HCT116 (cell line): ENCODE data around the gene OSGIN1. TPM values are rescaled to one million over a fixed set of nuclear protein-coding genes. Genes with fewer than 3 reads are reported as not detected.

Experiments used
- ATAC-seq: fragments of 200-7000 bp; cut with Tn5 transposase; 2 replicates; pipeline ENCODE4 v1.9.1; 2020; ENCODE audit warnings: mild to moderate bottlenecking, moderate library complexity
- BruUV-seq: library from RNA; stranded (reverse); fragments of 400-500 nt; replicated peaks from 2 replicates; lab custom pipeline; 2021; lab: Mats Ljungman, UMichigan
- CTCF ChIA-PET: fragments of 300-600 bp; sonication (Branson Sonifier 250); formaldehyde crosslinking; loops from one replicate; lab custom pipeline; 2021; ENCODE audit warnings: antibody characterized with exemption; lab: Charles Lee
- POLR2A ChIA-PET: fragments of 300-600, 350-600 bp; sonication (Branson Sonifier 250); formaldehyde crosslinking; loops from one replicate; lab custom pipeline; 2021; ENCODE audit warnings: antibody characterized with exemption; lab: Charles Lee
- RAD21 ChIA-PET, 2 experiments: fragments of 300-600 bp; sonication (Branson Sonifier 250); formaldehyde crosslinking; loops; one replicate each; lab custom pipeline; 2023; ENCODE audit warnings: low total read pairs in 2 of 2; ENCODE audit not compliant: uncharacterized antibody in 2 of 2, unreplicated experiment in 2 of 2, low non-redundant PET in 1 of 2; lab: Charles Lee
- DNase-seq: peaks from one replicate; pipeline ENCODE4 v3.0.0-alpha.2; 2010; ENCODE audit warnings: low read depth, low spot score
- H2AFZ ChIP-seq: fragments of 200-600 bp; shearing (Covaris generic), sonication (generic); 2 replicates; pipeline ENCODE4 v1.6.1; 2017; ENCODE audit warnings: low read depth, mixed run types, mixed read lengths, antibody characterized with exemption, low read length; ENCODE audit not compliant: poor library complexity, severe bottlenecking
- H3K27ac ChIP-seq: 2 replicates; pipeline ENCODE4 v1.5.1; 2012; ENCODE audit warnings: low read depth, low read length
- H3K27me3 ChIP-seq: fragments of 200-600 bp; sonication (generic); 2 replicates; pipeline ENCODE4 v1.6.1; 2016; ENCODE audit warnings: mixed run types, low read length, mixed read lengths; ENCODE audit not compliant: insufficient read depth
- H3K36me3 ChIP-seq, 2 experiments: fragments of 200-500 bp in 1 of 2; fragments of 200-600 bp in 1 of 2; sonication (Bioruptor generic) in 1 of 2; sonication (generic) in 1 of 2; 2 replicates each; pipeline versions ENCODE4 v1.5.1 to v1.6.1; 2014 to 2016; ENCODE audit warnings: low read length in 2 of 2, inconsistent platforms in 1 of 2, mixed read lengths in 1 of 2, mixed run types in 1 of 2; ENCODE audit not compliant: insufficient read depth in 2 of 2, control insufficient read depth in 1 of 2
- H3K4me1 ChIP-seq, 2 experiments: fragments of 200-600 bp in 1 of 2; sonication (generic) in 1 of 2; 2 replicates each; pipeline versions ENCODE4 v1.5.1 to v1.6.1; 2012 to 2017; ENCODE audit warnings: low read length in 2 of 2, inconsistent platforms in 1 of 2, mild to moderate bottlenecking in 1 of 2, mixed read lengths in 1 of 2, mixed run types in 1 of 2, moderate library complexity in 1 of 2; ENCODE audit not compliant: insufficient read depth in 2 of 2, control insufficient read depth in 1 of 2
- H3K4me2 ChIP-seq: fragments of 200-600 bp; sonication (generic); 2 replicates; pipeline ENCODE4 v1.6.1; 2017; ENCODE audit warnings: mixed run types, low read length, mixed read lengths
- H3K4me3 ChIP-seq, 2 experiments: fragments of 200-600 bp in 1 of 2; sonication (generic) in 1 of 2; replicated peaks in 1 of 2; 2 replicates each; pipeline ENCODE4 v1.5.1; 2011 to 2016; ENCODE audit warnings: low read length in 2 of 2, control low read depth in 1 of 2, low read depth in 1 of 2, mild to moderate bottlenecking in 1 of 2, mixed read lengths in 1 of 2, mixed run types in 1 of 2
- H3K79me2 ChIP-seq: fragments of 200-600 bp; sonication (generic); 2 replicates; pipeline ENCODE4 v1.6.1; 2017; ENCODE audit warnings: mild to moderate bottlenecking, mixed run types, low read length, moderate library complexity, mixed read lengths; ENCODE audit not compliant: insufficient read depth
- H3K9ac ChIP-seq: fragments of 200-600 bp; sonication (generic); 2 replicates; pipeline ENCODE4 v1.6.1; 2016; ENCODE audit warnings: low read length, mixed read lengths
- H3K9me2 ChIP-seq: fragments of 200-600 bp; sonication (generic), shearing (Covaris generic); 2 replicates; pipeline ENCODE4 v1.6.1; 2017; ENCODE audit warnings: mixed run types, mild to moderate bottlenecking, moderate library complexity; ENCODE audit not compliant: insufficient read depth
- H3K9me3 ChIP-seq, 2 experiments: fragments of 200-500 bp in 1 of 2; fragments of 200-600 bp in 1 of 2; sonication (Bioruptor generic) in 1 of 2; sonication (generic) in 1 of 2; 2 replicates each; pipeline ENCODE4 v1.6.1; 2014 to 2017; ENCODE audit warnings: low read length in 2 of 2, mixed read lengths in 2 of 2, inconsistent platforms in 1 of 2, low read depth in 1 of 2, mild to moderate bottlenecking in 1 of 2, mixed run types in 1 of 2, moderate library complexity in 1 of 2; ENCODE audit not compliant: control insufficient read depth in 1 of 2, insufficient read depth in 1 of 2
- H4K20me1 ChIP-seq: fragments of 200-600 bp; sonication (generic), shearing (Covaris generic); 2 replicates; pipeline ENCODE4 v1.6.1; 2017; ENCODE audit warnings: mixed run types, mild to moderate bottlenecking, moderate library complexity; ENCODE audit not compliant: insufficient read depth
- CBX3 ChIP-seq: IDR thresholded peaks from 2 replicates; pipeline ENCODE4 v1.6.1; 2012; ENCODE audit warnings: low read depth
- CEBPB ChIP-seq: IDR thresholded peaks from 2 replicates; pipeline ENCODE4 v1.6.1; 2012; ENCODE audit warnings: low read depth
- ELF1 ChIP-seq: IDR thresholded peaks from 2 replicates; pipeline ENCODE4 v1.6.1; 2012; ENCODE audit warnings: low read depth, borderline replicate concordance
- EZH2 ChIP-seq: fragments of 200-600 bp; sonication (generic); IDR thresholded peaks from 2 replicates; pipeline ENCODE4 v1.6.1; 2017; ENCODE audit warnings: antibody characterized with exemption, mixed run types
- JUND ChIP-seq: IDR thresholded peaks from 2 replicates; pipeline ENCODE4 v1.6.1; 2012
- POLR2AphosphoS5 ChIP-seq: IDR thresholded peaks from 2 replicates; pipeline ENCODE4 v1.6.1; 2011; ENCODE audit warnings: mild to moderate bottlenecking, low read depth, low read length, moderate library complexity
- REST ChIP-seq: IDR thresholded peaks from 2 replicates; pipeline ENCODE4 v1.6.1; 2012; ENCODE audit warnings: low read depth
- SIN3A ChIP-seq: IDR thresholded peaks from 2 replicates; pipeline ENCODE4 v1.6.1; 2012; ENCODE audit warnings: low read depth
- SRF ChIP-seq: IDR thresholded peaks from 2 replicates; pipeline ENCODE4 v1.6.1; 2012; ENCODE audit warnings: low read depth
- YY1 ChIP-seq: IDR thresholded peaks from 2 replicates; pipeline ENCODE4 v1.6.1; 2011; ENCODE audit warnings: low read length, low read depth, moderate library complexity, mild to moderate bottlenecking; ENCODE audit not compliant: insufficient replicate concordance; ENCODE audit errors: extremely low read depth
- ZBTB33 ChIP-seq: IDR thresholded peaks from 2 replicates; pipeline ENCODE4 v1.6.1; 2011; ENCODE audit warnings: mild to moderate bottlenecking, low read length, moderate library complexity; ENCODE audit not compliant: insufficient replicate concordance; ENCODE audit errors: extremely low read depth
- ZFX ChIP-seq: fragments of 450-650 bp; IDR thresholded peaks from 2 replicates; pipeline ENCODE4 v1.6.1; 2017
- intact Hi-C: fragments of 100-400 bp; cut with micrococcal nuclease; formaldehyde crosslinking; loops from 2 replicates; pipeline ENCODE4 v1.10.0; 2022
- total RNA-seq: library from RNA; stranded (reverse); gene quantifications from one replicate; pipeline ENCODE4 v1.2.1, GENCODE V29; 2021; ENCODE audit not compliant: unreplicated experiment
- TF ChIP-seq, protein P1 (sequence below), 3 experiments: fragments of 200-600 bp in 1 of 3; sonication (generic) in 1 of 3; IDR thresholded peaks in 2 of 3; conservative IDR thresholded peaks in 1 of 3; 2 replicates each; pipeline ENCODE4 v1.5.1; 2012 to 2017; ENCODE audit warnings: low read depth in 2 of 3, low read length in 2 of 3, antibody characterized with exemption in 1 of 3, borderline replicate concordance in 1 of 3, control low read depth in 1 of 3, mild to moderate bottlenecking in 1 of 3, mixed read lengths in 1 of 3, mixed run types in 1 of 3, moderate library complexity in 1 of 3; ENCODE audit not compliant: insufficient read depth in 1 of 3
- TF ChIP-seq, protein P2 (sequence below): IDR thresholded peaks from 2 replicates; pipeline ENCODE4 v1.6.1; 2012

The OSGIN1 gene
- total RNA-seq, 1 experiment from 2014 or later: 19.8 TPM

DNA sequence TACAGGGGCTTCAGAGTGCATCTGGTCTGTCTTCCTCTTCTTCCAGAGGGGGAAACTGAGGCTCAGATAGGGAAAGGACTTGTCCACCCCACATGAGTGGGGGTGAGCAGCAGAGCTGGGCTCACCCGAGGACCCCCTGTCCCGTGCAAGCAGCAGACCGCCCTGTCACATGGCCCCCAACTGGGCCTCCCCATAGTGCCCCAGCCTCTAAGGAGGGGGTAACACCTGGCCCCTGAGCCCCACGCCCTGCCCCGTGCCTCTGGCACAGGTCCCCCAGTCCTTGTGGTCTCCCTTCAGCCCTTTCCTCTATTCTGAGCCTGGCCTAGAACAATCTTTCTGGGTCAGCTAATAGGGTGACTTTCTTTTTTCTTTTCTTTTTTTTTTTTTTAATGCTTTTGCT lies 8.6 kb downstream of the OSGIN1 start (continued):
- TF ChIP-seq CBX3 (no peak), REST (no peak), POLR2AphosphoS5 (no peak)
- TF ChIP-seq, protein P1, sequence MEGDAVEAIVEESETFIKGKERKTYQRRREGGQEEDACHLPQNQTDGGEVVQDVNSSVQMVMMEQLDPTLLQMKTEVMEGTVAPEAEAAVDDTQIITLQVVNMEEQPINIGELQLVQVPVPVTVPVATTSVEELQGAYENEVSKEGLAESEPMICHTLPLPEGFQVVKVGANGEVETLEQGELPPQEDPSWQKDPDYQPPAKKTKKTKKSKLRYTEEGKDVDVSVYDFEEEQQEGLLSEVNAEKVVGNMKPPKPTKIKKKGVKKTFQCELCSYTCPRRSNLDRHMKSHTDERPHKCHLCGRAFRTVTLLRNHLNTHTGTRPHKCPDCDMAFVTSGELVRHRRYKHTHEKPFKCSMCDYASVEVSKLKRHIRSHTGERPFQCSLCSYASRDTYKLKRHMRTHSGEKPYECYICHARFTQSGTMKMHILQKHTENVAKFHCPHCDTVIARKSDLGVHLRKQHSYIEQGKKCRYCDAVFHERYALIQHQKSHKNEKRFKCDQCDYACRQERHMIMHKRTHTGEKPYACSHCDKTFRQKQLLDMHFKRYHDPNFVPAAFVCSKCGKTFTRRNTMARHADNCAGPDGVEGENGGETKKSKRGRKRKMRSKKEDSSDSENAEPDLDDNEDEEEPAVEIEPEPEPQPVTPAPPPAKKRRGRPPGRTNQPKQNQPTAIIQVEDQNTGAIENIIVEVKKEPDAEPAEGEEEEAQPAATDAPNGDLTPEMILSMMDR (IDR thresholded peaks at IDR 0.05 in 2 of 3, conservative IDR thresholded peaks at IDR 0.05 in 1 of 3; ENCODE audit: borderline replicate concordance in 1 of 3, insufficient read depth in 1 of 3, low read depth in 2 of 3, low read length in 2 of 3): no peak

DNA sequence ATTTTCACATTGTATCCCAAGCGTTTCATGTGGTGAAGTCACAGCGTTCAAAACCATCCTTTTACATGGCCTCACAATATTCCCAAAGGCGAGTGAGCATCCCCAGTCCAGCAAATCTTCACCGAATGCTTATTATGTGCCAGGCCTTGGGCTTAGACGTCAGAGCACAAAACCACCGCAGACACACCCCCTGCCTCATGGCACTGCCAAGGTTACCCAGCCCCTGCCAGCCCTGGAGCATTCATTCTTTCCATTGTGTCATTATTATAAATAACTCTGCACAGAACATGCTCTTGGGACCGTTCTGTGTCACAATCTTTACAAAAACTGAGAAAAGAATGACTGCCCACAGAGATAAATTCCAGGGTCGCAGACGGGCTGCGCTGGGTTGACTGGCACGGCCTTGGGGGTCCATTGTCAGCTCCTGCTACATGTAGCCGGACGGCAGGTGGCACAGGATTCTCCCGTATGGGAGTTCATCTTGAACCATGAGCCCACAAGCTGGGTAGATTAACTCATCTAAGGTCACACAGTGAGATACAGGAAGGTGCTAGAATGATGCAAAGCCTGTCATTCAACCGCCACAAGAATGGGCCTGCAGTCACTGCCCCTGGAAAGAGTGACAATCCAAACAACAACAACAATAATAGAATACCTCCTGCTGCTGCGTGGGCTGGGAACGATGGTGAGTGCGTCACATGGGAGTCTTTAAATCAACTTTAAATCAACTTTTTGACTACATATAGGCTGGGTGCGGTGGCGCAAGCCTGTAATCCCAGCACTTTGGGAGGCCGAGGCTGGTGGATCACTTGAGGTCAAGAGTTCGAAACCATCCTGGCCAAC lies 10.5 kb downstream of the OSGIN1 start:
- Histone ChIP-seq H3K27ac (no peak overlapping the region), H3K4me2 (no peak overlapping the region), H2AFZ (no peak overlapping the region), H4K20me1 (no peaks in the 10 kb centered on the region), H3K9me2 (no peaks in the 10 kb centered on the region), H3K4me3 (no peak overlapping the region), H3K9ac (no peak overlapping the region), H3K36me3 (peaks cover 7 to 17% of the 10 kb centered on the region in 2 experiments; a peak in 1 of 4 replicates), H3K4me1 (no peaks in the 10 kb centered on the region), H3K9me3 (no peaks in the 10 kb centered on the region), H3K79me2 (no peaks in the 10 kb centered on the region), H3K27me3 (no peaks in the 10 kb centered on the region)
- intact Hi-C loops: no loop called here
- TF ChIP-seq POLR2AphosphoS5: no peak
- no peak for TF ChIP-seq ZBTB33
- no peak for TF ChIP-seq JUND
- TF ChIP-seq ELF1: no peak
- no peak for TF ChIP-seq CBX3
- TF ChIP-seq SRF: no peak
- no peak for TF ChIP-seq CEBPB
- no peak for TF ChIP-seq ZFX
- TF ChIP-seq, protein P2, sequence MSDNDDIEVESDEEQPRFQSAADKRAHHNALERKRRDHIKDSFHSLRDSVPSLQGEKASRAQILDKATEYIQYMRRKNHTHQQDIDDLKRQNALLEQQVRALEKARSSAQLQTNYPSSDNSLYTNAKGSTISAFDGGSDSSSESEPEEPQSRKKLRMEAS: no peak
- TF ChIP-seq EZH2: no peak
- no peak for TF ChIP-seq SIN3A
- no peak for TF ChIP-seq YY1
- ATAC-seq: no peak
- ChIA-PET RAD21 (no interaction called here), POLR2A (no interaction called here), CTCF (interaction anchor here (1.0 kb wide), 2 partner anchors 9 to 102 kb away, joined by 5 to 6 read pairs; no protein-coding TSS in a partner anchor)
- no peak for DNase-seq
- no TSS peak for BruUV-seq
